ENCODE measurements around the gene MST1.

DNA sequence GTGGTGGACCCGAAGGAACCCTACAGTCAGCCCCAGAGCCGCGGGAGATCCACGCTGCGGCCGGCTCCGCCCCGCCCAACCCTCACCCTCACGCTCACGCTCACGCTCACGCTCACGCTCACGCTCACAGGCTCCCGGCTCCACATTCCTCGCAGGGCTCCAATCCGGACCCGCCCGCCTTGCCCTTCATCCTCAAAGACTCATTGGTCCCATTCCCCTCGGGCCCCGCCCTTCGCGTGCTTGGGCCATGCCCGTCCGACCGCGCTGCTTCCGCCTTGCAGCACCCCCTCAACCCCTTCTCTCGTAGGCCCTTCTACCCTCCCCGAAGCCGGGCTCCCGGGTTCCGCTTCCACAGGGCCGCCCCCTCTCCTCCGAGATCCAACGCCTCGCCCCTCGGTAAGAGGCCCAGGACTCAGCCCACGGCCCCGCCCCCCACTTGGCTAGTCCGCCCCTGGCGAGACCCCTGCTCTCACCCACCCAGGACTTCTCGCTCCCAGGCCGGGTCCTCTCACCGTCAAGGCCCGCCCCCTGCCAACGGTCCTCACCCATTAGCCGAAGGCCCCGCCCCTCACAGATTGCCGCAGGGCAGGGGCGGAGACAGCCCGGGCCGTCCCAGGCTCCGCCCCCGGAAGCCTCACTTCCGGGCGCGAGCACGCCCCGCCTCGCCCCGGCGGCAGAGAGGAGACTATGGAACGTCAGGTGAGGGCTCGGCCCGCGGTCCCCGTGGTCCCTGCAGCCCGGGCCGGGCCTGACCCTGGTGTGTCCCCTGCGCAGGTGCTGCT, 15.4 kb downstream of the MST1 start, which contains the start of gene APEH:
- TF ChIP-seq POLR2AphosphoS5 (IDR thresholded peaks at IDR 0.05) (peak; percentile 75), POLR2A (IDR thresholded peaks at IDR 0.05) (peak; percentile 78 to 79), EP300 (IDR thresholded peaks at IDR 0.05) (no peak)
- TF ChIP-seq, protein P1, sequence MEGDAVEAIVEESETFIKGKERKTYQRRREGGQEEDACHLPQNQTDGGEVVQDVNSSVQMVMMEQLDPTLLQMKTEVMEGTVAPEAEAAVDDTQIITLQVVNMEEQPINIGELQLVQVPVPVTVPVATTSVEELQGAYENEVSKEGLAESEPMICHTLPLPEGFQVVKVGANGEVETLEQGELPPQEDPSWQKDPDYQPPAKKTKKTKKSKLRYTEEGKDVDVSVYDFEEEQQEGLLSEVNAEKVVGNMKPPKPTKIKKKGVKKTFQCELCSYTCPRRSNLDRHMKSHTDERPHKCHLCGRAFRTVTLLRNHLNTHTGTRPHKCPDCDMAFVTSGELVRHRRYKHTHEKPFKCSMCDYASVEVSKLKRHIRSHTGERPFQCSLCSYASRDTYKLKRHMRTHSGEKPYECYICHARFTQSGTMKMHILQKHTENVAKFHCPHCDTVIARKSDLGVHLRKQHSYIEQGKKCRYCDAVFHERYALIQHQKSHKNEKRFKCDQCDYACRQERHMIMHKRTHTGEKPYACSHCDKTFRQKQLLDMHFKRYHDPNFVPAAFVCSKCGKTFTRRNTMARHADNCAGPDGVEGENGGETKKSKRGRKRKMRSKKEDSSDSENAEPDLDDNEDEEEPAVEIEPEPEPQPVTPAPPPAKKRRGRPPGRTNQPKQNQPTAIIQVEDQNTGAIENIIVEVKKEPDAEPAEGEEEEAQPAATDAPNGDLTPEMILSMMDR (IDR thresholded peaks at IDR 0.05): peak in 1 of 4 experiments; percentile 18
